Measurements from ENCODE around the gene DCAF7.

The DCAF7 gene

DNA sequence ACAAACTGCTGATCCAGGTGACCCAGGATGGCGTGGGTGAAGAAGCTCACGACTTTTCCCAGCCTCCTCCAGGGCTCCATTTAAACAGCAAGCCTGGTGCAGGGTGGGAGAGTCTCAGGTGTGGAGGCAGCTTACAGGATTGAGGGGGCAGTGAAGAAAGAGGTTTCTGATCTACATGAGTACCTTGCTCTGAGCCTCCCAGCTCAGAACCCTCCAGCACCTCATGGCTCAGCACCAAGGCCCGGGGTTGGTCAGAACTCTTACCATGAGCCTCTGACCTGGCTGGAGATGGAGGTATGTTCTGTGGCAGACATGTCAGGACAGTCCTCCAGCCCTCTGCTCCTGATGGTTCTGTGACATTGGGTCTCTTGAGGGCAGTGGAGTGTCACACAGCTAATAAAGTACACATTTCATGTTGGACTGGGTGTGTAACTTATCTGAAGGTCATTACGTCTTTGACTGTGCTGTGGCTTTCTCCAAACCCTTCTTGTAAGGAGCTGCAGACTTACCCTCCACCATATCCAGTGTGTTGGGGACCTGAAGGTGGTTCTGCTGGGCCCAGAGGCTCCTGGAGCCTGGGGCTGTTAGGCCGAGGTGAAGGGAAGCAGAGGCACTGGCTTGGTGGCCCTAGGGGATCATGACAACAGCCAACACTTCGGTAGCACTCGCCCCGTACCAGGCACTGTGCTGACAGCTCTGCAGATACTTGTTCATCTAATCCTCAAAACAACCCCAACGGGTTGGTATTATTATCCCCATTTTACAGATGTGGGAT is 3.8 kb upstream of the DCAF7 start:
- no peak for DNase-seq

DNA sequence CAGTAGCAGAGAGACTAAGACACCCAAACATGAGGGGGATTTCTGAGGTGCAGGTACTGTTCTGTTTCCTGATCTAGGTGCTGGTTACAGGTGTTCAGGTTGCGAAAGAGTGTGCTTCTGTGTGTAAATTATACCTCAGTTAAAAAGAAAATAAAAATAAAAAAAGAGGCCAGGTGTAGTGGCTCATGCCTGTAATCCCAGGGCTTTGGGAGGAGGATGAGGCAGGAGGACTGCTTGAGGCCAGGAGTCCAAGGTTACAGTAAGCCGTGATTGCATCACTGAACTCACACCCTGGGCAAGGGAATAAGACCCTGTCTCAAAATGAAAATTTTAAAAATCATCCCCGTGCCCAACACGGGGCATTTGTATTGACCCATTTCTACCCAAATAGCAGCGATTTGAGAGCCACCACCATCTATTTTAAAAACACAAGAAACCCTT is 3.2 kb upstream of the DCAF7 start:
- no peak for DNase-seq

DNA sequence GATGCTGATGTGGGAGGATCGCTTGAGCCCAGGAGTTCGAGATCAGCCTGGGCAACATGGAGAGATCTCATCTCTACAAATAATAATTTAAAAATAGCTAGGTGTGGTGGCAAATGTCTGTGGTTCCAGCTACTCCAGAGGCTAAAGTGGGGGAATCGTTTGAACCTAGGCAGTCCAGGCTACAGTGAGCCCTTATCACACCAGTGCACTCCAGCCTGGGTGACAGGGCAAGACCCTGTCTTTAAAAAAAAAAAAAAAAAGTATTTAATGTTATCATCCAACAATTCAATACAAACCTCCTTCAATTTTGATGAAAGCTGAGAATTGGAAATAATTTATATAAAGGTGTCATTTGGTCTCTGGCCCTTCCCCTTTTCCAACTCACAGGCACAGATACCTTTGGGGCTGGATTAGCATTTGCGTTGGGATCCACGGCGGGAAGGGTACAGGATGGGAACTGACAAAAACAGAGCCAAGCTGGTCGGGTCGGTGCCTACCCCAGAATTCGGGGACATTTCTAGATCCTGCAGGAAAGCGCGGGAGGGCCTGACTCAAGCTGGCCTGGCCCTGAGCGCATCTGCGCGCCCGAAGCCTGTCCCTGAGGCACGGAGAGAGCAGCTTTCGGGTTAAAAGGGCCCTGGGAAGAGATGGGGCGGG is 860 bp upstream of the DCAF7 start:
- no peak for DNase-seq

DNA sequence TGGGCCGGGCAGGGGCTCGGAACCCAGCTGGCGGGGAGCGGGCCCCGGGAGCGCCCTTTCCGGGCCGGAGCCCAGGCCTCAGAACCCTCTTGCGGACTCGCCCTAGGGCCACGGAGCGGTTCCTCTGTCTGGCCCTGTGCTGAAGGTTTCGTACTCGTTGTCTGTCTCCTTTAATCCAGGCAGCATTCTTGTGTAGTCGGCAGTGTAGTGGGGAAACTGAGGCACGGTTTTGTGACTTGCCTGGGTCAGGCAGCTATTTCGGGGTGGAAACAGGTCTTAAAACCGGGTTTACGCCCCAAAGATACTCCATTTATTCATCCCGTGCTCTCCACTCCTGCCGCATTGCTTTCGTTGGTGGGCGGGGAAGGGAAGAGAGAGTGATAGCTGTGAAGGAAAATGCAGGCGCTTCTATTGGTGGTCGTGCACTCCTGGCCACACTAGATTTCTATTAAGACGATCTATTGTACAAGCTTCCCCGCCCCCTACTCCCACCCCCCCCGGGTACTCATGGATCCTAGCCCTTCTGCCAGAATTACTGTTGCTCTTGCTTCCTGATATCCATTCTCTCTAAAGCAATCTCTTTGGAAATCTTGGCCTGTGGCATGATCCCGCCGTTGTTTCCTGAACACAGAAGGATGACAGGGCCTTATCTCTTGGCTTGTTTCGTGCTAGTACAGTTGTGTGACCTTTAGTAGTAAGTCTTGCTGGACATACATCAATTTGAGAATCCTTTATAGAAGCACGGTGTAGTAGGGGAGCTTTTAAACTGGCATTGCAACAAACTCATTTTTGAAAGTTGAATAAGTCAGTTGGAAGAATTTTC is 751 bp downstream of the DCAF7 start:
- DNase-seq, result no peak

DNA sequence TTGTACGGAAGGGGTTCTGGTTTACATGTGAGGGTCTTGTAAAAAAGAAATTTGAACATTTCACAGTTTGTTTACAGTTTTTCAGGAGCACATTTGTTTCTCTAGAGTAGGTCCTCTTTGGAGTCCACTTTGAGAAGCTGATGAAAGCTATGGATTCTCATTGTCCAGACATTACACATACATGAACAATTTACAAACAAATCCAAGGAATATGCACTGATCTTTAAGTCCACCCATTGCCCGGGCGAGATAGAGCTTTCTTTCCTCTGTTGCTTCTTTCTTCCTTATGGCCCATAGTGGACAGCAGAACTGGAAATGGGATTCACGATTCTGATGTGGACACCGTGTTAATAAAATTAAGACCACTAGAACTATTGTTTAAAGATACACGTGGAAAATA is 1.9 kb downstream of the DCAF7 start:
- no peak for DNase-seq

- no peak for DNase-seq
Measured at GRCh38 chr17:63555500-63556156, 5.4 kb downstream of the DCAF7 start.

- no peak for DNase-seq
Measured at GRCh38 chr17:63557416-63557815, 7.1 kb downstream of the DCAF7 start.

DNA sequence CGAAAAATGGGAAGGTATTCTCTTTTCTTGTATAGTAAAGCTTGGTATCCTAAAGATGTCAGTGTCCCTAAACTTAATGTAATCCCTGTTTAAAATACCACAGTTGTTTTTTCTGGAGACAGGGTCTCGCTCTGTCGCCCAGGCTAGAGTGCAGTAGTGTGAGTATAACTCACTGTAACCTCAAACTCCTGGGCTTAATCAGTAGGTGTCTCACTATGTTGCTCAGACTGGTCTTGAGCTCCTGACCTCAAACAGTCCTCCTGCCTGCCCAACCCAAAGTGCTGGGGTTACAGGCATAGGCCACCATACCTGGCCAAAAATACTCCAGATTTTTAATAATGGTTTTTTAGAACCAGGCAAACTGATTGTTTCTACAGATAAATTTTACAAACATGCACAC is 8.2 kb downstream of the DCAF7 start:
- DNase-seq, result no peak

- DNase-seq, result no peak
Measured at GRCh38 chr17:63561819-63562218, 11.5 kb downstream of the DCAF7 start.

DNA sequence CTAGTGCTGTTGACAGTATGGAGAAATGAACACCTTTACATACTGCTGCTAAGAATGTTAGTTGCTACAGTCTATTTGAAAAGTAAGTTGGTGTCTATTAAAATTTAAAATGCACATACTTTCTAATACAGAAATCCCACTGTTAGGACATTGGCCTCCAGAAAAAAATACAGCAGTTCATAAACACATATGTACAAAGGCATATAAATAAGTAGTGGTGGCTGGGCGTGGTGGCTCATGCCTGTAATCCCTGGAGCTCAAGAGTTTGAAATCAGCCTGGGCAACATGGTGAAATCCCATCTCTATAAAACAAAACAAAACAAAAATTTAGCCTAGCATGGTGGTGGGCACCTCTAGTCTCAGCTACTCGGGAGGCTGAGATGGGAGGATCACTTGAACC is 13.1 kb downstream of the DCAF7 start:
- DNase-seq, result no peak

DNA sequence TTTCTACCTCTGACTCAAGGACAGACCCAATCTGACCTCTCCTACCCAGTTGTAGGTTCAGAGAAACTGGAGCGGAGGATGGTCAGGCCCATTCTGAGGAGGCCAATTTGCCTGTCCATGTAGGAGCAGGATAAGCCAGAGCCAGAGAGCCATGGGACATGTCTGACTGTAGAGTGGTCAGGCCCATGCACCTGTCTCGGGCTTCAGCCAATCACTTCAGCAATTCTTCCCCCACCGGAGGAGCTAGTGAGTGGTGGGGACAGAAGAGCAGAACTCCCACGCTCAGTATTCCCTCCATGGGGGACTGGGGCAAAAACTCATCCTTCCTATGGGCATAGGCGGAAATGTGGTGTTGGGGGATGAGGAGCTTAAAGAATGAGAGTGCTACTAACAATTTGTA is 14.3 kb downstream of the DCAF7 start:
- DNase-seq, result no peak

GRCh38 chr17:63567229-63567628 is 17.0 kb downstream of the DCAF7 start:
- no peak for DNase-seq

GRCh38 chr17:63568563-63568962 is 18.3 kb downstream of the DCAF7 start:
- DNase-seq, result no peak

GRCh38 chr17:63571632-63572310 is 21.5 kb downstream of the DCAF7 start:
- DNase-seq, result no peak

DNA sequence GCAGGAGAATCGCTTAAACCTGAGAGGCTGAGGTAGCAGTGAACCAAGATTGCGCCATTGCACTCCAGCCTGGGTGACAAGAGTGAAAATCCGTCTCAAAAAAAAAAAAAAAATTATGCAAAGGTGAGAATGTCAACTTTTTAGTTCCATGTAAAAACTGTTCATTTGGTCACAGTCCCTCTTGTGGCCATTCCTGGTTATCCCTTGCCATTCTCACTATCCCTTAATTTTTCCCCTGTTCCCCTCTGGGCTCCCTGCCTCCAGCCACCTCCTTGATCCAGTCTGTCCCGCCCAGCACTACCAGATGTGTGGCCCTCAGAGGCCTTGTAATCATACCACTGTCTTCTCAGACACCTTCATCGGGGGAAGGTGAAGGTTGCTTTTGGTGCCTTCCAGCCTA is 23.4 kb downstream of the DCAF7 start:
- DNase-seq, result no peak

GRCh38 chr17:63578027-63578768 is 27.9 kb downstream of the DCAF7 start:
- DNase-seq, result no peak

DNA sequence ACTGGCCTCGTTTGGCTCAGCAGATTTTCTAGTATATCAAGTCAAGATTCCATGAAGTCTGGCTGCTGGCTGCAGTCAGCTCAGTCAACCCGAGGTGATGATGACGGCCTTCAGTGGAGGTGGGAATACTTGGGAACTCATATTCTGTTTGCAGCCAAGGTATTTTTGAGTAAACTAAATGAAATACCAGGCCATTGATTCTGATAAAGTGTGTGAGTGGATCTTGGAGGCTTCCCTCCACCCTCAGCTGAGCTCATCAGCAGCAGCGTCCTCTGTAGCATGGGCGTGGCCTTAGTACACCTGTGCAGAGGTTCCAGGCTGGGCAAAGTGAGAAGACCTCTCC is 28.5 kb downstream of the DCAF7 start:
- no peak for DNase-seq

DNA sequence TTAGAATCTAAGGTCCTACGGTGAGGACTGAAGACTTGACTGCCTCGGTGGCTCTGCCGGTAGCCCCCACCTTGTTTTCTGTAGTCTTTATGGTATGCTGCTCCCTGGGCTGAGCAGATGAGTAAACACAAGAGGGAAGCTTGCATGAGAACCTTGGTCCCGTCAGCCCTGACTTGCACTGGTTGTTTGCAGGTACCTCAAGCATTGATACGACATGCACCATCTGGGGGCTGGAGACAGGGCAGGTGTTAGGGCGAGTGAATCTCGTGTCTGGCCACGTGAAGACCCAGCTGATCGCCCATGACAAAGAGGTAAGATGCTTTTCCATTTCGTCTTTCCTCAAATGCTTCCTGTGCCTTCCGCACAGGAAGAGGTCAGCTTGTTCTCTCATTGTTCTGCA is 29.4 kb downstream of the DCAF7 start:
- no peak for DNase-seq

GRCh38 chr17:63587770-63588169 is 37.5 kb downstream of the DCAF7 start:
- DNase-seq, result no peak

- no peak for DNase-seq
Measured at GRCh38 chr17:63588797-63589196, 38.5 kb downstream of the DCAF7 start.

- no peak for DNase-seq
Measured at GRCh38 chr17:63589646-63590045, 39.4 kb downstream of the DCAF7 start.

DNA sequence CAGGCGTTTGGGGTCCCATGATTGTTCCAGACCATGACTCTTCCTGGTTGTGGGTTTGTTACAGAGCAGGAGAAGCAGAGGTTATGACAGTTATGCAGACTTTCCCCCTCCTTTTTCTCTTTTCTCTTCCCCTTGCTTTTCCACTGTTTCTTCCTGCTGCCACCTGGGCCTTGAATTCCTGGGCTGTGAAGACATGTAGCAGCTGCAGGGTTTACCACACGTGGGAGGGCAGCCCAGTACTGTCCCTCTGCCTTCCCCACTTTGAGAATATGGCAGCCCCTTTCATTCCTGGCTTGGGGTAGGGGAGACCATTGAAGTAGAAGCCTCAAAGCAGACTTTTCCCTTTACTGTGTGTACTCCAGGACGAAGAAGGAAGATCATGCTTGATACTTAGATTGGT is 42.5 kb downstream of the DCAF7 start:
- no peak for DNase-seq
